Measurements from ENCODE around the gene WAC.
A peak's percentile ranks its signal among the peaks of the same experiment; 100 is the strongest.
"Not testable (repeated sequence)": the region's sequence is repeated elsewhere in the genome, so short reads cannot be mapped to it uniquely, and the experiment has no call there.

Gene WAC

GRCh38 chr10:28619455-28619854 is 86.5 kb downstream of the WAC start:
- DNase-seq = no peak

- no peak for DNase-seq
Observed at GRCh38 chr10:28620251-28620650, 87.3 kb downstream of the WAC start.

GRCh38 chr10:28623483-28623882 is 90.6 kb downstream of the WAC start:
- DNase-seq = no peak

- peak; percentile 23 for DNase-seq
Observed at GRCh38 chr10:28624351-28624750, 91.4 kb downstream of the WAC start.

GRCh38 chr10:28627102-28627501 is 94.2 kb downstream of the WAC start:
- DNase-seq = no peak

- DNase-seq = peak; percentile 85
Observed at GRCh38 chr10:28628184-28628893, 95.4 kb downstream of the WAC start.

GRCh38 chr10:28631896-28632583 is 99.1 kb downstream of the WAC start:
- DNase-seq = no peak

- no peak for DNase-seq
Observed at GRCh38 chr10:28632584-28632945, 99.6 kb downstream of the WAC start.

- DNase-seq = no peak
Observed at GRCh38 chr10:28633750-28634149, 100.8 kb downstream of the WAC start.

- DNase-seq = no peak
Observed at GRCh38 chr10:28637346-28637745, 104.4 kb downstream of the WAC start.

GRCh38 chr10:28638392-28638791 is 105.5 kb downstream of the WAC start:
- DNase-seq = no peak

GRCh38 chr10:28640551-28640950 is 107.6 kb downstream of the WAC start:
- no peak for DNase-seq

GRCh38 chr10:28644647-28645046 is 111.7 kb downstream of the WAC start:
- DNase-seq = peak; percentile 22

- DNase-seq = no peak
Observed at GRCh38 chr10:28652106-28652505, 119.2 kb downstream of the WAC start.

GRCh38 chr10:28652703-28653102 is 119.8 kb downstream of the WAC start:
- DNase-seq = no peak

GRCh38 chr10:28658824-28659223 is 125.9 kb downstream of the WAC start:
- DNase-seq = not testable (repeated sequence)

- peak; percentile 10 for DNase-seq
Observed at GRCh38 chr10:28661035-28661434, 128.1 kb downstream of the WAC start.

GRCh38 chr10:28663576-28664368 is 130.9 kb downstream of the WAC start:
- peak; percentile 87 for DNase-seq

- DNase-seq = no peak
Observed at GRCh38 chr10:28664369-28664740, 131.4 kb downstream of the WAC start.

- no peak for DNase-seq
Observed at GRCh38 chr10:28666751-28667467, 134.0 kb downstream of the WAC start.

- DNase-seq = no peak
Observed at GRCh38 chr10:28668363-28669226, 135.7 kb downstream of the WAC start.

All from OCI-M1 (cell line).